Motor neuron (in vitro differentiated cells): Measurements from ENCODE around the gene ORM1. TPM values are rescaled to one million over a fixed set of nuclear protein-coding genes. Genes with fewer than 3 reads are reported as not detected.
"Not testable (repeated sequence)": the region's sequence is repeated elsewhere in the genome, so short reads cannot be mapped to it uniquely, and the experiment has no call there.

Source experiments
- ATAC-seq, 8 experiments: fragments of 200-7000 bp; cut with Tn5 transposase; replicated peaks in 6 of 8; 2 replicates each; pipeline ENCODE4 v1.8.0; 2021; ENCODE audit warnings: mild to moderate bottlenecking in 8 of 8, moderate library complexity in 8 of 8
- H3K27ac ChIP-seq, 2 donors: fragments of 250-450 bp; sonication (Bioruptor Pico); 2 replicates each; pipeline ENCODE4 v1.9.0; 2021; ENCODE audit warnings: antibody characterized with exemption in 2 of 2, mild to moderate bottlenecking in 2 of 2, moderate library complexity in 1 of 2
- H3K4me1 ChIP-seq, 2 donors: fragments of 250-450 bp; sonication (Bioruptor Pico); replicated peaks in 1 of 2; 2 replicates each; pipeline ENCODE4 v1.6.1; 2021; ENCODE audit warnings: antibody characterized with exemption in 2 of 2, mild to moderate bottlenecking in 2 of 2, moderate library complexity in 1 of 2
- H3K4me3 ChIP-seq, 5 donors: fragments of 250-450 bp; sonication (Bioruptor Pico); 2 replicates each; pipeline ENCODE4 v1.9.0; 2021; ENCODE audit warnings: antibody characterized with exemption in 5 of 5, mild to moderate bottlenecking in 5 of 5, moderate library complexity in 4 of 5
- WGBS, 10 experiments: fragments of 450-650 bp; shearing (Covaris generic); methylation state at CpG; one replicate each; pipeline ENCODE4 v1.0.0; 2022; 5-methylcytosine and 5-hydroxymethylcytosine counted together
- in situ Hi-C, 9 experiments: fragments of 400-800 bp; cut with MboI; loops; one replicate each; pipeline ENCODE4 v1.15.0; 2021; ENCODE audit warnings: low sequenced_read_pairs in 9 of 9, low pct_unique_long_range_greater_than_20kb in 2 of 9; ENCODE audit not compliant: unreplicated experiment in 9 of 9
- total RNA-seq, 8 experiments: library from RNA; unstranded; fragments of 300-600 nt; gene quantifications; 2 replicates each; pipeline versions ENCODE4 v1.2.3 to v1.2.4, GENCODE V29; 2022

Gene ORM1
- total RNA-seq, 8 experiments from 2014 or later = not detected

GRCh38 chr9:114313186-114313585, 9.7 kb upstream of the ORM1 start:
- 20 to 100% (median 89%) methylated on average over 1 to 8 of the region's 8 CpGs for WGBS, 10 experiments
- H3K4me1 ChIP-seq = peaks cover 2 to 4% of the 10 kb centered on the region in 2 donors
- no peak for ATAC-seq
- no peak overlapping the region for H3K4me3 ChIP-seq
- in situ Hi-C loops = no loop called here
- no peak overlapping the region for H3K27ac ChIP-seq

DNA sequence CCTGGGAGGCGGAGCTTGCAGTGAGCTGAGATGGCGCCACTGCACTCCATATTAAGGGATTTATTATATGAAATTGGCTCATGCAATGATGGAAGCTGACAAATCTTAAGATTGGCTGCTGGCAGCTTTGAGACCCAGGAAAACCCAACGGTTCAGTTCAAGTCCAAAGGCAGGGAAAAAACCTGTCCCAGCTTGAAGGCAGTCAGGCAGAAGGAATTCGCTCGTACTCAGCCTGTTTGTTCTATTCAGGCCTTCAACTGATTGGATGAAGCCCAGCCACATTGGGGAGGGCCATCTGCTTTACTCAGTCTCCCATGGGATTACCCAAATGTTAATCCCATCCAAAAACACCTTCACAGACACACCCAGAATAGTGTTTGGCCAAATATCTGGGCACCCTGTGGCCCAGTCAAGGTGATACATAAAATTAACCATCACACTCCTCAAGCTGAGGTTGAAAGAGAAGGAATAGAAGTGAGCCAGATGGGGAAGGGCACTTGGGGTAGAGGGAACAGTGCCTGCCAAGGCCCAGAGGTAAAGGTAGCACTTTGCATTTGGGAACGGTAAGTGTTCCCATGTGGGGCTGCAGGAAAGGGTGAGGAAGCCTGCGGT, 8.5 kb upstream of the ORM1 start:
- WGBS, 10 experiments = 64 to 100% (median 93%) methylated on average over 1 to 6 of the region's 7 CpGs; no CpG with 5 or more reads in 3 of the 10 experiments
- ATAC-seq = no peak

GRCh38 chr9:114314881-114315722, 7.8 kb upstream of the ORM1 start:
- peaks cover 2 to 4% of the 10 kb centered on the region in 2 donors for H3K4me1 ChIP-seq
- in situ Hi-C loops = no loop called here
- no peak overlapping the region for H3K4me3 ChIP-seq
- no peak overlapping the region for H3K27ac ChIP-seq
- ATAC-seq = no peak
- WGBS, 10 experiments = 74 to 100% (median 93%) methylated on average over 1 to 5 of the region's 8 CpGs; no CpG with 5 or more reads in 1 of the 10 experiments

More for the DNA sequence above, 8.5 kb upstream of the ORM1 start:
- H3K27ac ChIP-seq = no peak overlapping the region
- no peak overlapping the region for H3K4me3 ChIP-seq
- peaks cover 2 to 4% of the 10 kb centered on the region in 2 donors for H3K4me1 ChIP-seq
- in situ Hi-C loops = no loop called here

DNA sequence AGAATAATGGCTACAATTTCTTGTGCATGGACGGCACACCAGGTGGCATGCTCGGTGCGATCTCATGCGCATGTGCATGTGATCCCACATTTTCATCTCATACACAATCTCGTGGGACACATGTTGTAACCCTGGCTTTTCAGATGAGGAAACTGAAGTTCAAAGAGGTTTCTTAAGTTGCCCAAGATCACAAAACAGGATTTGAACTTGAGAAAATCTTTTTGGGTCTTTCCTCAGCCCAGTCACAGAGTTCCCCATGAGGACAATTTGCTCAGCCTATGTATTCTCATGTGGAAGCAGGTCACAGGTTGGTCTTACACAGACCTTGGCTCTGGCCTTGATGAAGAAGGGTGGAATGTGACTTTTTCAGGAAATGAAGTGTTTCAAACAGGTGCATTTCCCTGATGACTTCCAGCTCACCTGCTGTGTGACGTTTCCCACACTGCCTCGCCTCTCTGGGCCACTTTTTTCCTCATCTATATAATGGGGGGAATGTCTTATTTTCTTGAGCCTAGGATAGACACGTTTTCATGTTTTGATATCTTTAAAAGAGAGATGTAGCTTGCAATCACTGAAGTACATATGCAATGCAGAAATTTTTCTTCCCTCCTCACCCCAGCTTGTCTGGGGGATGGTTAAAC, 7.1 kb upstream of the ORM1 start:
- in situ Hi-C loops = no loop called here
- H3K4me1 ChIP-seq = peaks cover 2 to 4% of the 10 kb centered on the region in 2 donors
- no peak overlapping the region for H3K4me3 ChIP-seq
- no peak overlapping the region for H3K27ac ChIP-seq
- WGBS, 10 experiments = 20 to 100% (median 88%) methylated on average over 1 to 8 of the region's 8 CpGs; no CpG with 5 or more reads in 1 of the 10 experiments
- ATAC-seq = no peak

DNA sequence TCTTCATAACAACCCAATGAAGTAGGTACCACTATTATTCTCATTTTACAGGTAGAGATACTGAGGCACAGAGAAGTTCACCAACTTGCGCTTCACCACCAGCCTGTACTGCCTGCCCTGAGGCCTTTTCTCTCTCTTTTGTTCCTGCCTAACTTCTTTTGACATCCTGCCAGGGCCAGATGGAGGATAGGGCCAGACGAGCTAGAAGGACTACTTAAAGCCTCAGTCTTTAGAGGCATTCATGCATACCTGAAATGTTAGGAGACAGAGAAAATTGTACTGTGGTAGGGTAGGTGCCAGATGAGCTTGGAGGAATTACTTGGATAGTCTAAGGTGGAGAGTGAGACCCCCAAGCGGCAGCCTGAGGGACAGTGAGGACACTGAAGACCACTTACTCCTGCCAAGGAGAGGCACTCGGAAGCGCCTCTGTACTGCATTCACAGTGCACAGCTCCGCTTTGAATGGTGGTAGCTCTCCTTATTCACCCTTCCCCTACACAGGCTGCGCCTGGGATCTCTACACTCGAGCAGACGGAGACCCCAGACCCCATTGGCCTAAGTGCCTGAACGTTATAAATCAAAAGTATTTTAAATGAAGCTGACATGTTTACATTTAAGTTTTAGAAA, 6.2 kb upstream of the ORM1 start:
- peak in 2 of 8 experiments; percentile 10 to 12 for ATAC-seq
- H3K27ac ChIP-seq = no peak overlapping the region
- no peak overlapping the region for H3K4me3 ChIP-seq
- in situ Hi-C loops = no loop called here
- WGBS, 10 experiments = 0 to 91% (median 73%) methylated on average over 1 to 7 of the region's 10 CpGs; no CpG with 5 or more reads in 2 of the 10 experiments
- H3K4me1 ChIP-seq = peaks cover 2 to 4% of the 10 kb centered on the region in 2 donors

DNA sequence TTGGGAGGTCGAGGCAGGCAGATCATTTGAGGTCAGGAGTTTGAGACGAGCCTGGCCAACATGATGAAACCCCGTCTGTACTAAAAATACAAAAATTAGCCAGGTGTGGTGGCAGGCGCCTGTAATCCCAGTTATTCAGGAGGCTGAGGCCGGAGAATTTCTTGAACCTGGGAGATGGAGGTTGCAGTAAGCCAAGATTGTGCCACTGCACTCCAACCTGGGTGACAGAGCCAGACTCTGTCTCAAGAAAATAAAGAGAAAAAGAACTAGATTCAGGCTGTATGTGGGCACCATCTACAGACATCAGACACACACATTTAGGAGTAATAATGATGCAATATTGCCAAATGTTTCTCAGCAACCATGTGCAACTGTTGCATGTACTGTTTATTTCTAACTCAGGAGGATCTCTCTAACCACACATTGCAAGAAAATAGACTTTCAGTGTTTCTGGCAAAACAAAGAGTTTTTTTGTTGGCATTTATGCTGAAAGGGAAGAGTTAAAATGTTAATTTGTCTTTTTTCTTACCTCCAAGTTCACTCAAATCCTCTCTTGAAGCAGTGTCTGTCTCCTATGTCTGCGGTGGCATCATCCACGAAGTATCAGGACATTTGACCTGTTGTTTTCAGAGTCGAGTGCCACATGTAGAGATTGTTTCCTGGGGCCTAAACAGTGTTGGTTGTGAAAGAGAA, 5.1 kb upstream of the ORM1 start:
- in situ Hi-C loops = no loop called here
- 22 to 100% (median 80%) methylated on average over 1 to 7 of the region's 8 CpGs for WGBS, 10 experiments
- Histone ChIP-seq H3K27ac (no peak overlapping the region), H3K4me1 (peaks cover 2 to 4% of the 10 kb centered on the region in 2 donors), H3K4me3 (no peak overlapping the region)
- ATAC-seq = peak in 3 of 8 experiments; percentile 61 to 82 (median 68)

DNA sequence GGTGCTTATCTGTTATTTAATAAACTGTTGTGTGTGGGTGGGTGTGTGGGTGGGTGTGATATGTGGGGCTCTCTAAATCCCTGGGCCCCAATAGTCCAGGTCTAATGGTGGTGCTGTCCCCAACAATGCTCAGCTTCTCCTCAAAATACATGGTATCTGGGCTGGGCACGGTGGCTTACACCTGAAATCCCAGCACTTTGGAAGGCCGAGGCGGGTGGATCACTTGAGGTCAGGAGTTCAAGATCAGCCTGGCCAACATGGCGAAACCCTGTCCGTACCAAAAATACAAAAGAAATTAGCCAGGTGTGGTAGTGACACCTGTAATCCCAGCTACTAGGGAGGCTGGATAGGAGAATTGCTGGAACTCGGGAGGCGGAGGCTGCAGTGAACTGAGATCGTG, 4.5 kb upstream of the ORM1 start:
- in situ Hi-C loops = no loop called here
- H3K4me3 ChIP-seq = no peak overlapping the region
- H3K27ac ChIP-seq = no peak overlapping the region
- ATAC-seq = no peak
- WGBS, 10 experiments = 89 to 100% (median 93%) methylated on average over 2 to 8 of the region's 8 CpGs; no CpG with 5 or more reads in 2 of the 10 experiments
- H3K4me1 ChIP-seq = peaks cover 2 to 4% of the 10 kb centered on the region in 2 donors

- WGBS, 10 experiments = 59 to 100% (median 84%) methylated on average over 1 to 3 of the region's 3 CpGs
- in situ Hi-C loops = no loop called here
- peaks cover 2 to 4% of the 10 kb centered on the region in 2 donors for H3K4me1 ChIP-seq
- no peak overlapping the region for H3K27ac ChIP-seq
- no peak overlapping the region for H3K4me3 ChIP-seq
- ATAC-seq = peak in 5 of 8 experiments; percentile 10 to 93 (median 82)
These were observed 3.8 kb upstream of the ORM1 start for GRCh38 chr9:114319147-114319546.

DNA sequence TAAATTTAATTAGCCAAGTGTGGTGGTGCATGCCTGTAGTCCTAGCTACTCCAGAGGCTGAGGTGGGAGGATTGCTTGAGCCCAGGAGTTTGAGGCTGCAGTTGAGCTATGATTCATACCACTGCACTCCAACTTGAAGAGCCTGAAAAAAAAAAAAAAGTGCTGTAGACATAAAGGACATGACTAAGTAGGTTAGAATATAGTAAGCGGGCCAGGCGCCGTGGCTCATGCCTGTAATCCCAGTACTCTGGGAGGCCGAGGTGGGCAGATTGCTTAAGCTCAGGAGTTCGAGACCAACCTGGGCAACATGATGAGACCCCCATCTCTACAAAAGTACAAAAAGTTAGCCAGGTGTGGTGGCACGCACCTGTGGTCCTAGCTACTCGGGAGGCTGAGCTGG, 2.2 kb upstream of the ORM1 start:
- H3K27ac ChIP-seq, ATAC-seq, H3K4me3 ChIP-seq, in situ Hi-C loops, H3K4me1 ChIP-seq: not testable (repeated sequence)
- 0 to 100% (median 97%) methylated on average over 1 to 7 of the region's 7 CpGs for WGBS, 10 experiments

GRCh38 chr9:114321759-114322158, 1.1 kb upstream of the ORM1 start:
- peaks cover 2 to 4% of the 10 kb centered on the region in 2 donors for H3K4me1 ChIP-seq
- no peak for ATAC-seq
- H3K4me3 ChIP-seq = no peak overlapping the region
- WGBS, 10 experiments = 25 to 100% (median 66%) methylated on average over 2 to 5 of the region's 8 CpGs; no CpG with 5 or more reads in 2 of the 10 experiments
- in situ Hi-C loops = no loop called here
- no peak overlapping the region for H3K27ac ChIP-seq

DNA sequence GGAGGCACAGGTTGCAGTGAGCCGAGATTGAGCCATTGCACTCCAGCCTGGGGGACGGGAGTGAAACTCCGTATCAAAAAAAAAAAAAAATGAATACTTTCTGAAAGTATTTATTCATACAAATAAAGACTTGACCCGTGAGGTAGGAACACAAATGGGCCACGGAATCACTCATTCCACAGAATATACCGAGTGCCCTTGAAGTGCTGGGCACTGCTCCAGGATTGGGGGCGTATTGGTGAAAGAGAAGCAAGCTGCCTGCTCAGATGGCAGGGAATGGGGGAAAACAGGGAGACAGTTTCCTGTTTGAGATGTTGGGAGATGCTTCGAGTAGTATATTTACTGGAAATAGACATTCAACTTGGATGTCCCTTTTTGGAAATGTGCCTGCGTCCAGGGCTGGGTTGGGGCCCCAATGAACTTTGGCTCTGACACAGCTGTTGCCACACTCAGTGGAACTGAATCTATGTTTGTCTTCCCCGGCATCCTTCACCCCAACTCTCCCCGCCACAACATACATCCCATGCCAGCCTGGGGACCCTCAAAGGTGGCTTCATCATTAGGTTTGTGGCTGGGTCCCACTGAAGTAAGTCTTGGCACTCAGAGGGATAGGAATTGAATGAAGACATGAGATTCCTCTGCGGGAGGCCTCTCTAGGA, 609 bp upstream of the ORM1 start:
- H3K4me3 ChIP-seq, in situ Hi-C loops: not testable (repeated sequence)
- WGBS, 10 experiments = 87 to 100% (median 92%) methylated on average over 2 to 5 of the region's 12 CpGs; no CpG with 5 or more reads in 4 of the 10 experiments

GRCh38 chr9:114323849-114324248, 951 bp downstream of the ORM1 start:
- ATAC-seq, H3K27ac ChIP-seq, in situ Hi-C loops, H3K4me1 ChIP-seq, H3K4me3 ChIP-seq: not testable (repeated sequence)
- WGBS, 10 experiments = 68 to 90% (median 86%) methylated on average over 1 to 3 of the region's 6 CpGs; no CpG with 5 or more reads in 5 of the 10 experiments

More for the DNA sequence above, 609 bp upstream of the ORM1 start:
- not testable (repeated sequence) for ATAC-seq, H3K27ac ChIP-seq, H3K4me1 ChIP-seq
